Measurements from ENCODE around the gene INO80.
"Not testable (repeated sequence)": the region's sequence is repeated elsewhere in the genome, so short reads cannot be mapped to it uniquely, and the experiment has no call there.

Gene INO80

DNA sequence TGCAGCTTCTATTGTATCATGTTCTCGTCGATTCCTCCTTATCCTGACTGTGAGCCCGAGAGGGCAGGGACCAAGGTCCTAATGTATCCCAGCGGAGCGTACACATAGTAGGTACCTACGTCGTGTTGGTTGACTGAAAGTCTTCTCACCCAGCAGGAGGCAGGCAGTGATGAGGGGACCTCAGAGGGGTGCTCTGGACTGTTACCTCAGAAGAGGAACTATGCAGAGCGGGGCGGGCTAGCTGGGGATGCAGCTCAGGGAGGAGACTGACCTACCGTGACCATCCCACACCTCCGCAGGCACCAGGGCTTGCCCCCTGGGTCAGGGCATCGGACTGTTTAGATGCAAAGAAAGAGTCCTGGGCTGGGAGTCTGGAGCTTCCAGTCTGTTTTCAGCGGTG, 151.4 kb downstream of the INO80 start:
- TF ChIP-seq, protein P1, sequence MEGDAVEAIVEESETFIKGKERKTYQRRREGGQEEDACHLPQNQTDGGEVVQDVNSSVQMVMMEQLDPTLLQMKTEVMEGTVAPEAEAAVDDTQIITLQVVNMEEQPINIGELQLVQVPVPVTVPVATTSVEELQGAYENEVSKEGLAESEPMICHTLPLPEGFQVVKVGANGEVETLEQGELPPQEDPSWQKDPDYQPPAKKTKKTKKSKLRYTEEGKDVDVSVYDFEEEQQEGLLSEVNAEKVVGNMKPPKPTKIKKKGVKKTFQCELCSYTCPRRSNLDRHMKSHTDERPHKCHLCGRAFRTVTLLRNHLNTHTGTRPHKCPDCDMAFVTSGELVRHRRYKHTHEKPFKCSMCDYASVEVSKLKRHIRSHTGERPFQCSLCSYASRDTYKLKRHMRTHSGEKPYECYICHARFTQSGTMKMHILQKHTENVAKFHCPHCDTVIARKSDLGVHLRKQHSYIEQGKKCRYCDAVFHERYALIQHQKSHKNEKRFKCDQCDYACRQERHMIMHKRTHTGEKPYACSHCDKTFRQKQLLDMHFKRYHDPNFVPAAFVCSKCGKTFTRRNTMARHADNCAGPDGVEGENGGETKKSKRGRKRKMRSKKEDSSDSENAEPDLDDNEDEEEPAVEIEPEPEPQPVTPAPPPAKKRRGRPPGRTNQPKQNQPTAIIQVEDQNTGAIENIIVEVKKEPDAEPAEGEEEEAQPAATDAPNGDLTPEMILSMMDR (IDR thresholded peaks at IDR 0.05; ENCODE audit: low read depth, low read length), result no peak
- no peak overlapping the region for H3K4me3 ChIP-seq (replicated peaks in 1 of 2; ENCODE audit: low read depth in 2 of 2, low read length in 2 of 2)
- no peak for DNase-seq (ENCODE audit: low read depth in 2 of 2)

DNA sequence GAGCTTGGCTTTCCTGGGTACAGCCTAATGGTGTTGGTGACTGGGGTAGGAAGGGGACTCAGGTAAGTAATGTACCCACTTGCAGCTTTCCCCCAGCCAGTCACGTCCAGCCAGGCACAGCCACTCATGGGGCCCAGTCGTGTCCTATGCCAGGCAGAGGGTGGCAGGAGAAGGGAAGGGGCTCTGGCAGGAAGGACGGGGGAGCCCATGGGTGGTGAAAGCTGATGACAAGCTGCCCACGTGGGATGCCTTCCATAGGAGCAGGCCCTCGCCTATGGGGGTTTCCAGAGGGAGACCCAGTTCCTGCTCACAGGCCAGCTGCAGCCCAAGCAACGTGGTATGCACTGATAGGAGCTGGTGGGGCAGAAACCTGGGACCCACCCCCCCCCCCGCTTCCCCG, 152.1 kb downstream of the INO80 start:
- TF ChIP-seq, protein P1 (IDR thresholded peaks at IDR 0.05; ENCODE audit: low read depth, low read length), result no peak

DNA sequence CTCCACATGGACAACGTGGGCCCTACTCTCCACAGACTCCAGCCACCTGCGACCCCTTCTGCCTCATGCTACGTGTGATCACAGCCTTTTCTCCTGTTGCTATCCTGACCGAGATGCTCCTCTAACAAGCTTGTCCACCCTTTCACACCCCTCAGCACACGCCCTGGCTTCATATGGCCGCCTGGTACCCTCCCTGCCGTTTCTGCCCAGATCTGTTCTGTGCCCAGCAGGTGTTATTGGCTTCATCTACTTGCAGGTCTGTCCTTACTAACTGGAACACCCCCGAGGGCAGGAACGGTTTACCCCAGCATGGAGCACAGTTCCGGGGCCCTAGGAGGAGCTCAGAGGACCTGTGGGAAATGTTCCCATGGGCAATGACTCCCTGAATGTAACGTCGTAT, 152.9 kb downstream of the INO80 start:
- TF ChIP-seq, protein P1 (IDR thresholded peaks at IDR 0.05; ENCODE audit: low read depth, low read length), result no peak

More for the DNA sequence above, 152.1 kb downstream of the INO80 start:
- DNase-seq (ENCODE audit: low read depth in 2 of 2), result no peak
- H3K4me3 ChIP-seq (replicated peaks in 1 of 2; ENCODE audit: low read depth in 2 of 2, low read length in 2 of 2), result no peak overlapping the region

DNA sequence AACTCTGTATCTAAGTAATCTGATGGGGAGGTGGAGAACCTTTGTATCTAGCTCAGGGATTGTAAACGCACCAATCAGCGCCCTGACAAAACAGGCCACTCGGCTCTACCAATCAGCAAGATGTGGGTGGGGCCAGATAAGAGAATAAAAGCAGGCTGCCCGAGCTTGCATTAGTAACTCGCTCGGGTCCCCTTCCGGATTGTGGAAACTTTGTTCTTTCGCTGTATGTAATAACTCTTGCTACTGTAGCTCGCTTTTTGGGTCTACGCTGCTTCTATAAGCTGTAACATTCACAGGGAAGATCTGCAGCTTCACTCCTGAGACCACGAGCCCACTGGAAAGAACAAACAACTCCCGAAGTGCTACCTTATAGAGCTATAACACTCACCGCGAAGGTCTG, 153.8 kb downstream of the INO80 start:
- not testable (repeated sequence) for H3K4me3 ChIP-seq (replicated peaks in 1 of 2; ENCODE audit: low read depth in 2 of 2, low read length in 2 of 2); DNase-seq (ENCODE audit: low read depth in 2 of 2)

More for the DNA sequence above, 152.9 kb downstream of the INO80 start:
- H3K4me3 ChIP-seq (replicated peaks in 1 of 2; ENCODE audit: low read depth in 2 of 2, low read length in 2 of 2), result no peak overlapping the region
- DNase-seq (ENCODE audit: low read depth in 2 of 2), result no peak

DNA sequence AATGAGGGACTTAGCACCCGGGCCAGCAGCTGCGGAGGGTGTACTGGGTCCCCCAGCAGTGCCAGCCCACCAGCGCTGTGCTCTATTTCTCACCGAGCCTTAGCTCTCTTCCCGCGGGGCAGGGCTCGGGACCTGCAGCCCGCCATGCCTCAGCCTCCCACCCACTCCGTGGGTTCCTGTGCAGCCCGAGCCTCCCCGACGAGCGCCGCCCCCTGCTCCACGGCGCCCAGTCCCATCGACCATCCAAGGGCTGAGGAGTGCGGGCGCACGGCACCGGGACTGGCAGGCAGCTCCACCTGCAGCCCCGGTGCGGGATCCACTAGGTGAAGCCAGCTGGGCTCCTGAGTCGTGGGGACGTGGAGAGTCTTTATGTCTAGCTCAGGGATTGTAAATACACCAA, 154.3 kb downstream of the INO80 start:
- DNase-seq (ENCODE audit: low read depth in 2 of 2), result not testable (repeated sequence)

DNA sequence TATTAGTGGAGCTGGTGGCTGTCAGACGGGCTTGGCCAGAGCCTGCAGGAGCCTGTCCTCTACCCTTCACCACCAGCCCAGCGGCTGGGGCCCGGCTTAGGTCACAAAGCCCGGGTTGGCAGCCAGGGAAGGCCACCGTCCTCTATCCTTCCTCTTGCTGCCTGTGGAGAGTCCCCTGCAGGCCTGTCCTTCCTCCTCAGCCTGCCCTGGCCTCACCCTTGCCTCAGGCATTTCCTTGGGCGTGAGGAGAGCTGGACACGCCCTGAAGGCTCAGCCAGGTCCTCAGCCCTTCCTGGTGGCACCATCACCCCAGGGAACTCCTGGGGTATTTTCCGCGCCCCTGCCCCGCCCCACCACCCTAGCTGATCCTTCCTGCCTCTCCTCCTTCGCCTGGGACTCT, 155.2 kb downstream of the INO80 start:
- TF ChIP-seq, protein P1 (IDR thresholded peaks at IDR 0.05; ENCODE audit: low read depth, low read length), result no peak
- DNase-seq (ENCODE audit: low read depth in 2 of 2), result no peak
- no peak overlapping the region for H3K4me3 ChIP-seq (replicated peaks in 1 of 2; ENCODE audit: low read depth in 2 of 2, low read length in 2 of 2)

More for the DNA sequence above, 154.3 kb downstream of the INO80 start:
- not testable (repeated sequence) for H3K4me3 ChIP-seq (replicated peaks in 1 of 2; ENCODE audit: low read depth in 2 of 2, low read length in 2 of 2)

DNA sequence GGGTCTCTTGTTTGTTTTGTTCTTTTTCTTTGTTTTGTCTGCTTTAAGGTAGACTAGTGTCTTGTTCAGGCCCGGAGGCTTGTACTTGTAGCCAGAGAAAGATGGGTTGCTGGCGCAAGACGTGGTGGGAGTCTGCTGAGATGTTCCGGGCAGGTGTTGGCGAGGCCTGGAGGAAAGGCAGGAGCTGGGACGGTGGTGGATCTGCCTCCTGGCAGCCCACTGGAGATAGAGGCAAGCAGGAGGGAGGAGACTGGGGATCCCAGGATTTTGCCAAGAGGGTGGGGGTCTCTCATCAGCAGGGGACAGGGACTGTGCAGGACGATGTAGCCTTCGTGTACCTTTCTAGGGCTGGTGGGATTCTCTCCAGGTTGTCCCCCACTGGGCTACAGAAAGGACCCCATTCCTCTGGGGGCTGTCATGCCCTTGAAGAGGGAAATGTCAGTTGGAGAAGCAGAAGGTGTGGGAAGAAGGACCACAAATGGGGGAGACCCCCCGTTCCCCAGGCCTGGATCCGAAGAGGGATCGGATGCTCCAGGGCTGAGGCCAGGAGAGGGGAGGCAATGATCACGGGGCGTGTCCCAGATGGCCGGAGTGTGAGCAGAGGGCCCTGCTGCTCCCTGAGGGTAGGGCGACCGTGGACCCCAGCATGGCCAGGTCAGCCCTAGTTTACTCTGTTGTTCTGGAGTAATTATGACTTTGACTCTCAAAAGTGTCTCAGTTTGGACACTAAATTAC, 155.8 kb downstream of the INO80 start:
- no peak overlapping the region for H3K4me3 ChIP-seq (replicated peaks in 1 of 2; ENCODE audit: low read depth in 2 of 2, low read length in 2 of 2)
- TF ChIP-seq, protein P1 (IDR thresholded peaks at IDR 0.05; ENCODE audit: low read depth, low read length), result no peak

More for the DNA sequence above, 155.8 kb downstream of the INO80 start:
- no peak for DNase-seq (ENCODE audit: low read depth in 2 of 2)
